ENCODE results near the gene TBX5.

Gene TBX5

DNA sequence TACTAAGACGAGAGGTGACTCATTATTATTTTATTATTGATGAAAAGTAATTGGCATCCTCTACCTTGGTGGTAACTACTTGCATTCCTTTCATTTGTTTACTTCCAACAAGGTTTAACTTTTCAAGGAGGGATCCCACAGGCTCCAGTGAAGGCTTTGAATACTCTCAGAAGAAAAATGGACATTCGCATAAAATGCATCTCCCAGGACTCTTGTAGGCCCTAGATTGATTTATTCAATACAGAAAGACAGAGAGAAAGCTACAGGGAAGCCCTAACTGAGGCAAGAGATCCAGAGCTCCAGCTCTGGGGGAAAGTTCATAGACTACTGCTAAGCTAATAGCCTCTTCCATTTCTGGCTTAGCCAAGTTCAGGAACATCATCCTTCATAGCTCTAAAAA lies 87.0 kb downstream of the TBX5 start:
- TF ChIP-seq GATA2 (IDR thresholded peaks at IDR 0.05; ENCODE audit: low read depth, low read length), result no peak
- TF ChIP-seq GATA3 (IDR thresholded peaks at IDR 0.05; ENCODE audit: low read depth, low read length), result no peak

DNA sequence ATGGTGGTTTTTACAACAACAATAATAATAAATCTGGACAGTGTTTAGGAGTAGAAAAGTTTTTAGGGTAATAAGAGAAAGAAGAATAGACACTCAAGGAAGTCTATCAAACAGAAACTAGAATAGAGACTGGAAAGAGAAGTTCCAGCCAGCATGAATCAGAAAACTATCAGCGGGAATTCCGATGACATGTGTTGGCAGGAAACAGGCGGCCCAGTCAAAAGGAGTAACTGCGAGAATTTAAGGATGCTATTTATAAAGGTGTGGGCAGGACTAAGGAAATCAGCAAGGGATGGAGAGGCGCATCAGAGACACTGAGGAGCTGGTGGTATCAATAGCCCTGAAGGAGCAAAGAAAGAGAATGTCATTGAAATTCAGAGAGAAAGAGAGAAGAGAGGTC lies 89.9 kb downstream of the TBX5 start:
- TF ChIP-seq GATA2 (IDR thresholded peaks at IDR 0.05; ENCODE audit: low read depth, low read length), result no peak
- no peak for TF ChIP-seq GATA3 (IDR thresholded peaks at IDR 0.05; ENCODE audit: low read depth, low read length)

DNA sequence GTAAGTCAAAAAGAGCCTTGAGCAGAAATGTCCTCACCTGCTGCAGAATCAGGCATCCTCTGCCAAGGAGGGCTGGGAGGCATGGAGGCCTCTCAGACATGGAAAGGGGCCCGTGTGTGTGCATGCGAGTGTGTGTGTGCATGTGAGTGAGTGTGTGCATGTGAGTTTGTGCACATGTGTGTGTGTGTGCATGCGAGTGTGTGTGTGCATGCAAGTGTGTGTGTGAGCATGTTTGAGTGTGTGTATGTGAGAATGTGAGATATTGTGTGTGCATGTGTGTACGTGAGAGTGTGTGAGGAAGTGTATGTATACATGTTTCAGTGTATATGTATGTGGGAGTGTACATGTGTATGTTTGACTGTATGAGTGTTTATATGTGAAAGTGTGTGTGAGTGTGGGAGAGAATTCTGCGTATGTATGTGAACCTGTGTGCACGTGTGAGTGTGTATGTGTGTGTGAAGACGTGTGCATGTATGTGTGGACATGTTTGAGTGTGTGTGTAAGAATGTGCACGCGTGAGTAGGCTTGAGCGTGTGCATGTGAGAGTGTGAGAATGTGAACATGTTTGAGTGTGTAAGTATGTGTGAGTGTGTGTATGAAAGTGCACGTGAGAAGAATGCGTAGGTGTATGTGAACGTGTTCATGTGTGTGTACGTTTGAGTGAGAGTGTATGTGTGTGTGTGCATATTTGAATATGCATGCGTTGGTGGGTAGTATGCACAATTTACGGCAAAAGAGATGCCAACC lies 90.8 kb downstream of the TBX5 start:
- TF ChIP-seq GATA3 (IDR thresholded peaks at IDR 0.05; ENCODE audit: low read depth, low read length) (no peak), GATA2 (IDR thresholded peaks at IDR 0.05; ENCODE audit: low read depth, low read length) (no peak)

DNA sequence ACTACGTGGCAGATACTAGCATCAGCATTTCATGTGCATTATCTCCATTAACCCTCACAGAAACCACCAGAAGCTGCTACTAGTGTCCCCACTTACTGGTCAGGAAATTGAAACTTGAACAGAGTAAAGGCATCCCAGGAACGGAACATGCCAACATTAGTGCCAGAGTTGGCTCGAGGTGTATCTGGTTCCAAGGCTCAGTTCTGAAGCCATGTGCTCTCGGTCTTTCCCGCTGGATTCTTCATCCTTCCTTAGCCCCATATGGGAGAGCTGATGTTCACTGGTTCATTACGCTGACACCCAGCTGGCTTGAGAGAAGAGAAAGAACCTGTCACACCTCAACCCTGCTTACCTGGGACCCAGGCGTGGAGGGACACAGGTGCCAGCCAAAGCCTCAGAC lies 91.5 kb downstream of the TBX5 start:
- no peak for TF ChIP-seq GATA3 (IDR thresholded peaks at IDR 0.05; ENCODE audit: low read depth, low read length)
- TF ChIP-seq GATA2 (IDR thresholded peaks at IDR 0.05; ENCODE audit: low read depth, low read length), result no peak

DNA sequence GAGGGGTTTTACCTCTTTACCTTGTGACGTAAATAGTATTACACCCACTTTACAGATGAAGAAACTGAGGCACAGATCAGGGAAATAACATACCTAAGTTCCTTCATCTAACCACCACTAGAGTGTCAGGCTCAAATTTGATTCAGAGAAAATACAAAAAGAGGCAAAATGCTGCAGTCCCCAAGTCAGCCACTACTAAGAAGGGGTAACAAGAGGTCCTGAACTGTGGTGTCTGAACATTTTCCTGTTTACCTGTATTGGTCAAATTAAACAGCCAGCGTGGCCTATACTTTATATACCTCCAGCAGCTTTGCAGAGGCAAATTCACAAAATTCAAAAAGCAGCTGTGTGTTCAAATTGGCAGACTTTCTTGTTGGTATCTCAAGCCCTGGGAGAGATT lies 92.0 kb downstream of the TBX5 start:
- TF ChIP-seq GATA3 (IDR thresholded peaks at IDR 0.05; ENCODE audit: low read depth, low read length) (no peak), GATA2 (IDR thresholded peaks at IDR 0.05; ENCODE audit: low read depth, low read length) (no peak)

DNA sequence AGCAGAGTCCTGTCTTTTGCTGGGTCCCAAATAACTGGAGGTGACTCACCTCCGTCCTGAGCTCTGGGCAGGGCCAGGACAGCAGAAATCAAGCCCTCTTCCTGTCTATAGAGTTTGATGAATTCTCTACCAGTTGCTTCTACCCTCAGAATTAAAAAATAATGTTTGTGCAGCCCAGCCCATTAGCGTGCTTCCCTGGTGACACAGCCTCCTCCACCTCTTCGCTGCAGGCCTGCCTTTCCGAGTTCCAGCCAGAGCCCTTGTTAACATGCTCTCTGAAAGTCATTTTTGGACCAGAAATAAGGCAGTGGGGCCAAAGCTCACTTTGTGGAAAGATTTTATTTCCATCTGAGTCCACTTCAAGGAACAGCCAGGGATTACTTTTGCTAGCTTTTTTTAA lies 94.0 kb downstream of the TBX5 start:
- TF ChIP-seq GATA2 (IDR thresholded peaks at IDR 0.05; ENCODE audit: low read depth, low read length) (no peak), GATA3 (IDR thresholded peaks at IDR 0.05; ENCODE audit: low read depth, low read length) (no peak)

DNA sequence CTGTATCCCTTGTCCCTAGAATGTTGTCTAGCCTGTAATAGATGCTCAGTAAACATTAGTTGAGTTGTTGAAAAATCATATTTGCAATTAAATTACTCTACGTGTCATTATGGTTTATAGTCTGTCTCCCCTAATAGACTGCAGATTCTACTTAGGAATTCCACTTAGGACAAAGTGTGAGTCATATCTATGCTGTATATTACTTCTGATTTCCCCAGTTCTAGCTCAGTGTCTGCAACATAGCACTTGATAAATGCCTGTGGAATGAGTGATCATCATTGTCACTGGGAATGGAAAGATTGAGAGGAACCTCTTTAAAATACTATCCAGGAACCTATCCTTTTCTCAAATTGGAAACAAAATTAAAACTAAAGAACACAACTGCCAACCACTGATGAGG lies 99.3 kb downstream of the TBX5 start:
- TF ChIP-seq GATA3 (IDR thresholded peaks at IDR 0.05; ENCODE audit: low read depth, low read length), result no peak
- no peak for TF ChIP-seq GATA2 (IDR thresholded peaks at IDR 0.05; ENCODE audit: low read depth, low read length)

DNA sequence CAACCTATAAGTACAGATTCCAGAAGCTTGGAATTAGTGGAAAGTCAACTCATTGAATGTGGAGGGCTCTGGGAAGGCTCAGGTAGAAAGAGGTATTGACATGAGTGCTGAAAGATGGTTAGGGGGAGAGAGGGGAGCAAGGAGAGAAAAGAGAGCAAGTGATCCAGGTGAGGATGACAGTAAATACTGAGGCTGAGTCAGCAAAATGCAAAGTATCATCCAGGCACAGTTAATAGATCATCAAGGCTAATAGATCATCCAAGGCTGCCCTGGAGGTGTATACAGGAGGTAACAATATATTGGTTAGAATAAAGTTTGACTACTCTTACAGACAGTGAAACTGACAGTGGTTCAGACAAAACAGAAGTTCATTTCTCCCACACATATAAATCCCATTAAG lies 100.5 kb downstream of the TBX5 start:
- no peak for TF ChIP-seq GATA3 (IDR thresholded peaks at IDR 0.05; ENCODE audit: low read depth, low read length)
